Esophagus muscularis mucosa (tissue), 4 donors: Measurements from ENCODE around the gene MOGAT1. TPM values are rescaled to one million over a fixed set of nuclear protein-coding genes. Genes with fewer than 3 reads are reported as not detected.

Experiments used
- DNase-seq: peaks from one replicate; pipeline ENCODE4 v3.0.0-alpha.2; 2017; ENCODE audit errors: extremely low spot score
- H3K27ac ChIP-seq, 4 donors: fragments of 200-600 bp; sonication (generic); replicated peaks in 1 of 4; 1 replicate in 3 of 4; 2 replicates in 1 of 4; pipeline ENCODE4 v1.5.1; 2016 to 2019; ENCODE audit warnings: mild to moderate bottlenecking in 1 of 4
- H3K27me3 ChIP-seq, 4 donors: fragments of 200-600 bp; sonication (generic); one replicate each; pipeline versions ENCODE4 v1.5.1 to v1.6.0; 2016 to 2019
- H3K36me3 ChIP-seq, 4 donors: fragments of 200-600 bp; sonication (generic); one replicate each; pipeline ENCODE4 v1.5.1; 2016 to 2019
- H3K4me1 ChIP-seq, 4 donors: fragments of 200-600 bp; sonication (generic); one replicate each; pipeline ENCODE4 v1.5.1; 2016 to 2019
- H3K4me3 ChIP-seq, 4 donors: fragments of 200-600 bp; sonication (generic); 1 replicate in 2 of 4; 2 replicates in 2 of 4; pipeline ENCODE4 v1.5.1; 2016 to 2019; ENCODE audit warnings: mild to moderate bottlenecking in 4 of 4, moderate library complexity in 1 of 4
- H3K9me3 ChIP-seq, 4 donors: fragments of 200-600 bp; sonication (generic); 1 replicate in 3 of 4; 2 replicates in 1 of 4; pipeline ENCODE4 v1.5.1; 2016 to 2019
- EP300 ChIP-seq: sonication (generic); formaldehyde crosslinking; IDR thresholded peaks from one replicate; pipeline ENCODE4 v1.6.1; 2017; ENCODE audit warnings: antibody characterized with exemption
- POLR2A ChIP-seq: fragments of 450-650 bp; IDR thresholded peaks from one replicate; pipeline ENCODE4 v1.6.1; 2017; ENCODE audit warnings: antibody characterized with exemption, moderate library complexity, mild to moderate bottlenecking, low read depth
- POLR2AphosphoS5 ChIP-seq, 2 donors: sonication (generic); formaldehyde crosslinking; IDR thresholded peaks; one replicate each; pipeline ENCODE4 v1.6.1; 2017; ENCODE audit warnings: antibody characterized with exemption in 2 of 2
- WGBS: methylation state at CpG from one replicate; pipeline ENCODE4 v1.1.5; 2018; 5-methylcytosine and 5-hydroxymethylcytosine counted together
- intact Hi-C: fragments of 100-400 bp; cut with DNase I; formaldehyde crosslinking; loops from one replicate; pipeline ENCODE4 v1.15.1; 2023
- total RNA-seq, 4 donors: library from RNA; depleted of rRNA; stranded (reverse); fragments of >200 nt; gene quantifications; one replicate each; pipeline versions ENCODE4 v1.1.0 to v1.2.1, GENCODE V29; 2016
- TF ChIP-seq, protein P1 (sequence below), 3 experiments: fragments of 200-600 bp in 2 of 3; fragments of 450-650 bp in 1 of 3; sonication (generic) in 2 of 3; IDR thresholded peaks; one replicate each; pipeline ENCODE4 v1.5.1; 2017 to 2019; ENCODE audit warnings: antibody characterized with exemption in 3 of 3, mild to moderate bottlenecking in 2 of 3, moderate library complexity in 1 of 3

MOGAT1 gene
- total RNA-seq, 4 donors from 2014 or later: not detected

DNA sequence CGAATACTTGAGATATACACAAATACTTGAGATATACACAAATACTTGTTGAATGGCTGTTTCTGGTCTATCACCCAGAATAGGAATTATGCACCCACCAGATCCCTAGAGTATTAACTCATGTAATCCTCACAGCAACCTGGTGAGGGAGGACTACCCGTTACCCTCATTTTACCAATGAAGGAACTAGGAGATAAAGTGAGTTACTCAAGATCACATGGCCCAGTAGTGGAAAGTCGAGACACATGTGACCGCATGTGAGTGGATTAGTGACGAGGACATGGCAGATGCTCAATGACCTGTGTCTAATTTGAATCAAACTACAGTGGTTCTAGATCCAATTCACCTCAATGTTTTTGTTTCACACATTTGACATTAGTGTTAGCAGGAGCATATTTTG, 2.4 kb downstream of the MOGAT1 start:
- H3K4me3 ChIP-seq: no peak overlapping the region
- TF ChIP-seq, protein P1, sequence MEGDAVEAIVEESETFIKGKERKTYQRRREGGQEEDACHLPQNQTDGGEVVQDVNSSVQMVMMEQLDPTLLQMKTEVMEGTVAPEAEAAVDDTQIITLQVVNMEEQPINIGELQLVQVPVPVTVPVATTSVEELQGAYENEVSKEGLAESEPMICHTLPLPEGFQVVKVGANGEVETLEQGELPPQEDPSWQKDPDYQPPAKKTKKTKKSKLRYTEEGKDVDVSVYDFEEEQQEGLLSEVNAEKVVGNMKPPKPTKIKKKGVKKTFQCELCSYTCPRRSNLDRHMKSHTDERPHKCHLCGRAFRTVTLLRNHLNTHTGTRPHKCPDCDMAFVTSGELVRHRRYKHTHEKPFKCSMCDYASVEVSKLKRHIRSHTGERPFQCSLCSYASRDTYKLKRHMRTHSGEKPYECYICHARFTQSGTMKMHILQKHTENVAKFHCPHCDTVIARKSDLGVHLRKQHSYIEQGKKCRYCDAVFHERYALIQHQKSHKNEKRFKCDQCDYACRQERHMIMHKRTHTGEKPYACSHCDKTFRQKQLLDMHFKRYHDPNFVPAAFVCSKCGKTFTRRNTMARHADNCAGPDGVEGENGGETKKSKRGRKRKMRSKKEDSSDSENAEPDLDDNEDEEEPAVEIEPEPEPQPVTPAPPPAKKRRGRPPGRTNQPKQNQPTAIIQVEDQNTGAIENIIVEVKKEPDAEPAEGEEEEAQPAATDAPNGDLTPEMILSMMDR (IDR thresholded peaks at IDR 0.05): no peak
- TF ChIP-seq POLR2AphosphoS5 (IDR thresholded peaks at IDR 0.05): no peak
- no peak for TF ChIP-seq POLR2A

DNA sequence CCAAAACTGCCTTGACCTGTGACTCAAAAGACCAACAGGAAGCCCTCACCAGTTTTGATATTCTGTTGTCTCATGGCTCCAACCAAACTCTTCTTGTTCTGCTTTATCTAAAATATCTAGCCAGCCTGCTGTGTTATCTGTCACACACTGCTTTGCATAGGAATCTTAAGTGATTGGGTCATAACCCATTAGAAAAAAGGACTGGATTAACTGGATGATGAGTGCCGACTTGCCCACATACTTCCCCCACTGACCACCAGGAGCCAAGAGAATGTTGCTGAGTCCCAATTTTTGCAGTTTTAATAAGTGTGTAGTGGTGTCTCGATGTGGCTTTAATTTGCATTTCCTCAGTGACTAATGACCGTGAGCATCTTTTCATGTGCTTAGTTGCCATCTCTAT, 6.5 kb downstream of the MOGAT1 start:
- H3K27me3 ChIP-seq: peaks cover 0 to 5% (median 0%) of the 10 kb centered on the region in 4 donors
- 84% methylated on average over 3 of the region's 3 CpGs for WGBS
- TF ChIP-seq POLR2A (no peak), POLR2AphosphoS5 (IDR thresholded peaks at IDR 0.05) (no peak), EP300 (no peak)
- TF ChIP-seq, protein P1 (IDR thresholded peaks at IDR 0.05): no peak
- H3K27ac ChIP-seq: no peak overlapping the region
- intact Hi-C loops: no loop called here
- no peak for DNase-seq
- no peaks in the 10 kb centered on the region for H3K36me3 ChIP-seq
- H3K4me3 ChIP-seq: no peak overlapping the region
- no peaks in the 10 kb centered on the region for H3K4me1 ChIP-seq
- no peaks in the 10 kb centered on the region for H3K9me3 ChIP-seq

More for the DNA sequence above, 2.4 kb downstream of the MOGAT1 start:
- Histone ChIP-seq H3K36me3 (no peaks in the 10 kb centered on the region), H3K27ac (no peak overlapping the region), H3K27me3 (peaks cover 0 to 22% (median 0%) of the 10 kb centered on the region in 4 donors), H3K4me1 (peaks cover 5 to 15% (median 13%) of the 10 kb centered on the region in 4 donors), H3K9me3 (no peaks in the 10 kb centered on the region)
- intact Hi-C loops: no loop called here
- DNase-seq: no peak
- WGBS: 85% methylated on average over 5 of the region's 5 CpGs

DNA sequence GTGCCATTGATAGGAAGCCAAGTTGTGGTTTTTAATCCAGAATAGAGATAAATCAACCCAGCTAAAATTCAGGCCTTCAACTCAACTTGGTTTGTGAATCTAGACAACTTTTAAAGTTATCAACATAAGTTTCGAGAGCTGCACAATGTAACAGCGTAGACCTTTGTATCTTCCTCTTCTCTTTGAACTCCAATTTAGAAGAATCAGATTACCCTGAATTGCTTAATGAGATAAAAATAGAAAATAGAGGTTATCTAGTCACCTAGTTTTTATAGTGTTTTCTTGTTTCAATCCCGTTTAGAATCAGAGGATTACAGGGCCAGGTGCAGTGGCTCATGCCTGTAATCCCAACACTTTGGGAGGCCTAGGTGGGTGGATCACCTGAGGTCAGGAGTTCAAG, 12.3 kb downstream of the MOGAT1 start:
- Histone ChIP-seq H3K4me1 (no peaks in the 10 kb centered on the region), H3K4me3 (no peak overlapping the region), H3K36me3 (no peaks in the 10 kb centered on the region), H3K9me3 (no peaks in the 10 kb centered on the region), H3K27me3 (peaks cover 0 to under 1% (median 0%) of the 10 kb centered on the region in 4 donors), H3K27ac (no peak overlapping the region)
- TF ChIP-seq EP300 (no peak), POLR2AphosphoS5 (IDR thresholded peaks at IDR 0.05) (no peak), POLR2A (no peak)
- TF ChIP-seq, protein P1 (IDR thresholded peaks at IDR 0.05): no peak
- WGBS: 87% methylated on average over 3 of the region's 3 CpGs
- no peak for DNase-seq
- intact Hi-C loops: no loop called here

DNA sequence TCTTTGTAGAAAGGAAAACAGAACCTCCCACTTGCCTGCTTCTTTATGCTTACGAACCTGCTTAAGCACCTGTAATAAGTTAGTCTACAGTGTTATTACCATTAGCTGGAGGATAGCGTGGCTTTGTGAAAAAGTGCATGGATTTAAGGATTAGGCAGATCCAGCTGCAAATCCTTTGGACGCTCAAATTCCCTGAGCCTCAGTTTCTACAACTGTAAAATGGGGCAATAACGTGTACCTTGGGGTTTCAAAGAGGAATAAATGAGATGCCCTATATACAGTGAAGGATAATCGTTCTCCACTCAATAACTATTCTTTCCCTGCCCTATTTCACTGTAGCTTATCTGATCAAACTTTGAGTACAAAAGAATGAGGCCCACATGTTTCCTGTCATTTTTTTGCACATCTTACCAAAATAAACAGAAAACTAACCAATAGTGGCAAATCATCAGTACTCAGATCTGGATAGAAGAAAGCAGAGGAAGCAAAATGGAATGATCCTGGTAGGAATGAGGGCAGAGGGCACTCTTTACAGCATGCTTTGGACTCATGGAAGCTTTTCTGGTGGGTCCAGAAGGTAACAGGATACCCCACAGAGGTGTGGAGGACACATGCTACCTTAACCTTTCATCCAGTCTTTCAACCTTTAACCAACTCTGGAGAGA, 14.8 kb downstream of the MOGAT1 start:
- Histone ChIP-seq H3K4me3 (no peak overlapping the region), H3K27me3 (no peaks in the 10 kb centered on the region), H3K9me3 (no peaks in the 10 kb centered on the region), H3K27ac (no peak overlapping the region), H3K4me1 (no peaks in the 10 kb centered on the region), H3K36me3 (no peaks in the 10 kb centered on the region)
- no peak for TF ChIP-seq POLR2A
- no peak for TF ChIP-seq EP300
- no peak for TF ChIP-seq POLR2AphosphoS5 (IDR thresholded peaks at IDR 0.05)
- DNase-seq: no peak
- intact Hi-C loops: no loop called here
- WGBS: 75% methylated on average over 5 of the region's 5 CpGs

DNA sequence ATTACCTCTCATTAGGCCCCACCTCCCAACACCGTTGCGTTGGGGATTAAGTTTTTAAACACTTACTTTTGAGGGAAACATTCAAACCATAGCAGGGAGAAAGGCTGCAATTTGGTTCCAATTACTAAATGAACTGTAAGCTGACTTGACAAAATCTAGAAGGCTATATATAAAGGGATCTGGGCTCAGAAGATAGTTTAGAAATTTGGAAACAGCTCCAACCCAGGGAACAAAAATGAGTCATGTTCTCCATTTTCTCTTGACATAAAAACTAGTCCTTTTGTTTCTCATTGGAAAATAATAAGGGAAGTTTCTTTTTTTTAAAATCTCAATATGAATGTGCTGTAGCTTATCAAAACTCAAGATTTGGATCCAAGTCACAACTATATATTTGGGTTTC, 17.5 kb downstream of the MOGAT1 start:
- DNase-seq: no peak
- TF ChIP-seq POLR2AphosphoS5 (IDR thresholded peaks at IDR 0.05) (no peak), POLR2A (no peak), EP300 (no peak)
- TF ChIP-seq, protein P1 (IDR thresholded peaks at IDR 0.05): no peak
- WGBS: 81% methylated on average over 2 of the region's 2 CpGs

More for the DNA sequence above, 17.5 kb downstream of the MOGAT1 start:
- H3K36me3 ChIP-seq: no peaks in the 10 kb centered on the region
- H3K27ac ChIP-seq: no peak overlapping the region
- no peaks in the 10 kb centered on the region for H3K4me1 ChIP-seq
- no peaks in the 10 kb centered on the region for H3K9me3 ChIP-seq
- H3K27me3 ChIP-seq: no peaks in the 10 kb centered on the region
- intact Hi-C loops: no loop called here
- H3K4me3 ChIP-seq: no peak overlapping the region
